ENCODE results near the gene AARSD1. TPM values are rescaled to one million over a fixed set of nuclear protein-coding genes. Genes with fewer than 3 reads are reported as not detected.
"Not testable (repeated sequence)": the region's sequence is repeated elsewhere in the genome, so short reads cannot be mapped to it uniquely, and the experiment has no call there.

AARSD1 gene
- total RNA-seq, 1 donor, result 14.0 TPM

GRCh38 chr17:42917236-42917603 is 47.0 kb downstream of the AARSD1 start:
- no peak overlapping the region for H3K4me3 ChIP-seq (ENCODE audit: low read length)
- no peaks in the 10 kb centered on the region for H3K9me3 ChIP-seq (ENCODE audit: low read depth, low read length)
- no peaks in the 10 kb centered on the region for H3K27me3 ChIP-seq (ENCODE audit: insufficient read depth, low read length)
- H3K4me1 ChIP-seq (ENCODE audit: insufficient read depth, low read length), result no peaks in the 10 kb centered on the region

- H3K4me1 ChIP-seq (ENCODE audit: insufficient read depth, low read length); H3K4me3 ChIP-seq (ENCODE audit: low read length); H3K9me3 ChIP-seq (ENCODE audit: low read depth, low read length); H3K27me3 ChIP-seq (ENCODE audit: insufficient read depth, low read length): not testable (repeated sequence)
Observed at GRCh38 chr17:42916388-42917235, 47.6 kb downstream of the AARSD1 start.

- H3K4me1 ChIP-seq (ENCODE audit: insufficient read depth, low read length), result not testable (repeated sequence)
Observed at GRCh38 chr17:42915288-42915687, 49.0 kb downstream of the AARSD1 start.

GRCh38 chr17:42913981-42914617 is 50.2 kb downstream of the AARSD1 start:
- Histone ChIP-seq H3K27me3 (ENCODE audit: insufficient read depth, low read length) (no peaks in the 10 kb centered on the region), H3K4me3 (ENCODE audit: low read length) (no peak overlapping the region), H3K4me1 (ENCODE audit: insufficient read depth, low read length) (no peaks in the 10 kb centered on the region), H3K9me3 (ENCODE audit: low read depth, low read length) (no peaks in the 10 kb centered on the region)

More at GRCh38 chr17:42915288-42915687, 49.0 kb downstream of the AARSD1 start:
- H3K27me3 ChIP-seq (ENCODE audit: insufficient read depth, low read length); H3K9me3 ChIP-seq (ENCODE audit: low read depth, low read length); H3K4me3 ChIP-seq (ENCODE audit: low read length): not testable (repeated sequence)

- Histone ChIP-seq H3K9me3 (ENCODE audit: low read depth, low read length) (no peaks in the 10 kb centered on the region), H3K4me1 (ENCODE audit: insufficient read depth, low read length) (no peaks in the 10 kb centered on the region), H3K27me3 (ENCODE audit: insufficient read depth, low read length) (no peaks in the 10 kb centered on the region), H3K4me3 (ENCODE audit: low read length) (no peak overlapping the region)
Observed at GRCh38 chr17:42913522-42913921, 50.7 kb downstream of the AARSD1 start.

- Histone ChIP-seq H3K27me3 (ENCODE audit: insufficient read depth, low read length) (no peaks in the 10 kb centered on the region), H3K4me1 (ENCODE audit: insufficient read depth, low read length) (no peaks in the 10 kb centered on the region), H3K9me3 (ENCODE audit: low read depth, low read length) (no peaks in the 10 kb centered on the region)
Observed at GRCh38 chr17:42908872-42909700, 55.2 kb downstream of the AARSD1 start.

GRCh38 chr17:42906772-42907446 is 57.3 kb downstream of the AARSD1 start:
- H3K9me3 ChIP-seq (ENCODE audit: low read depth, low read length), result no peaks in the 10 kb centered on the region
- no peaks in the 10 kb centered on the region for H3K27me3 ChIP-seq (ENCODE audit: insufficient read depth, low read length)
- H3K4me3 ChIP-seq (ENCODE audit: low read length), result no peak overlapping the region
- H3K4me1 ChIP-seq (ENCODE audit: insufficient read depth, low read length), result no peaks in the 10 kb centered on the region

More at GRCh38 chr17:42908872-42909700, 55.2 kb downstream of the AARSD1 start:
- no peak overlapping the region for H3K4me3 ChIP-seq (ENCODE audit: low read length)

GRCh38 chr17:42904110-42904469 is 60.2 kb downstream of the AARSD1 start:
- Histone ChIP-seq H3K27me3 (ENCODE audit: insufficient read depth, low read length) (no peaks in the 10 kb centered on the region), H3K4me1 (ENCODE audit: insufficient read depth, low read length) (no peaks in the 10 kb centered on the region), H3K4me3 (ENCODE audit: low read length) (no peak overlapping the region), H3K9me3 (ENCODE audit: low read depth, low read length) (no peaks in the 10 kb centered on the region)

GRCh38 chr17:42901535-42902229 is 62.6 kb downstream of the AARSD1 start:
- Histone ChIP-seq H3K4me1 (ENCODE audit: insufficient read depth, low read length) (no peaks in the 10 kb centered on the region), H3K4me3 (ENCODE audit: low read length) (no peak overlapping the region), H3K9me3 (ENCODE audit: low read depth, low read length) (no peaks in the 10 kb centered on the region), H3K27me3 (ENCODE audit: insufficient read depth, low read length) (no peaks in the 10 kb centered on the region)

Other genes with a start within 250 kb of the AARSD1 start
- gene EZH1, start 219.4 kb downstream of the AARSD1 start, total RNA-seq, result 80.9 TPM
- gene RAMP2, start 203.2 kb downstream of the AARSD1 start, total RNA-seq, result not detected
- 27.0 TPM for gene VPS25, start 191.0 kb downstream of the AARSD1 start, total RNA-seq
- gene WNK4, start 183.8 kb downstream of the AARSD1 start, total RNA-seq, result 0.10 TPM
- gene COA3, start 165.8 kb downstream of the AARSD1 start, total RNA-seq, result 2.4 TPM
- gene CNTD1, start 165.6 kb downstream of the AARSD1 start, total RNA-seq, result not detected
- gene BECN1, start 140.2 kb downstream of the AARSD1 start, total RNA-seq, result 86.6 TPM
- gene PSME3, start 131.1 kb downstream of the AARSD1 start, total RNA-seq, result 56.9 TPM
- 1.5 TPM for gene AOC2, start 119.9 kb downstream of the AARSD1 start, total RNA-seq
- gene AOC3, start 113.3 kb downstream of the AARSD1 start, total RNA-seq, result 0.21 TPM
- not detected for gene G6PC1, start 63.7 kb downstream of the AARSD1 start, total RNA-seq
- gene PTGES3L, start 15.6 kb upstream of the AARSD1 start, total RNA-seq, result 0.31 TPM
- 9.6 TPM for gene RUNDC1, start 16.1 kb upstream of the AARSD1 start, total RNA-seq
- gene RPL27, start 34.0 kb upstream of the AARSD1 start, total RNA-seq, result 1,456 TPM
- 9.6 TPM for gene IFI35, start 42.3 kb upstream of the AARSD1 start, total RNA-seq
- gene VAT1, start 57.9 kb upstream of the AARSD1 start, total RNA-seq, result 20.0 TPM
- 0.10 TPM for gene RND2, start 60.8 kb upstream of the AARSD1 start, total RNA-seq
- gene BRCA1, start 160.9 kb upstream of the AARSD1 start, total RNA-seq, result 3.4 TPM
- gene NBR1, start 206.8 kb upstream of the AARSD1 start, total RNA-seq, result 34.3 TPM
- gene TMEM106A, start 247.4 kb upstream of the AARSD1 start, total RNA-seq, result 3.9 TPM

Measured in mononuclear cell (primary cell).